NT2/D1 (cell line): ENCODE results near the gene DDX24.

Experiments
- SUZ12 ChIP-seq: IDR thresholded peaks from 2 replicates; pipeline ENCODE4 v1.6.1; 2011; ENCODE audit not compliant: insufficient read length, insufficient read depth; ENCODE audit errors: extremely low read depth
- YY1 ChIP-seq: IDR thresholded peaks from 2 replicates; pipeline ENCODE4 v1.6.1; 2011; ENCODE audit not compliant: insufficient read length, insufficient read depth
- ZNF274 ChIP-seq: IDR thresholded peaks from 2 replicates; pipeline ENCODE4 v1.6.1; 2011; ENCODE audit warnings: mild to moderate bottlenecking, low read depth, low read length

DNA sequence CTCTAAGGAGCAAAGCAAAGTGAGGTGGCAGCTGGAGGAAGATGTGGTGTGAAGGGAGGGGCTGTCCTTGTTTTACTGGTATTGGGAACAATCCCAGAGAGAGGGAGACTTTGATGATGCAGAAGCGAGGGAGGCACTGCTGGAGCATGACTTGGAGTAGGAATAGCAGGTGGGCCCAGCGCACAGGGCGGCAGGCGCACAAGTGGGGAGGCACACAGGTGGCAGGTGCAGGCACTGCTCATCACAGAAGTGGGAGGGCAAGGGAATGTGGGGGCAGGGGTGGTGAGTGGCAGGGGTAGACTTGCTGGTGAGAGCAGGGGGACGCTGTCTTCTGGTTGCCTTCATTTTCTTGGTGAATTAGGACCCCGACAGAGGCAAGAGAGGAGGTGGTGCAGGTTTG, 18.0 kb upstream of the DDX24 start:
- TF ChIP-seq ZNF274, result no peak
- no peak for TF ChIP-seq YY1
- TF ChIP-seq SUZ12, result no peak
